Kidney capillary endothelial cell (primary cell): Measurements from ENCODE around the gene ERCC5.

ENCODE experiments used
- DNase-seq: peaks from one replicate; pipeline ENCODE4 v3.0.0-alpha.2; 2018; ENCODE audit warnings: low spot score

ERCC5 gene

DNA sequence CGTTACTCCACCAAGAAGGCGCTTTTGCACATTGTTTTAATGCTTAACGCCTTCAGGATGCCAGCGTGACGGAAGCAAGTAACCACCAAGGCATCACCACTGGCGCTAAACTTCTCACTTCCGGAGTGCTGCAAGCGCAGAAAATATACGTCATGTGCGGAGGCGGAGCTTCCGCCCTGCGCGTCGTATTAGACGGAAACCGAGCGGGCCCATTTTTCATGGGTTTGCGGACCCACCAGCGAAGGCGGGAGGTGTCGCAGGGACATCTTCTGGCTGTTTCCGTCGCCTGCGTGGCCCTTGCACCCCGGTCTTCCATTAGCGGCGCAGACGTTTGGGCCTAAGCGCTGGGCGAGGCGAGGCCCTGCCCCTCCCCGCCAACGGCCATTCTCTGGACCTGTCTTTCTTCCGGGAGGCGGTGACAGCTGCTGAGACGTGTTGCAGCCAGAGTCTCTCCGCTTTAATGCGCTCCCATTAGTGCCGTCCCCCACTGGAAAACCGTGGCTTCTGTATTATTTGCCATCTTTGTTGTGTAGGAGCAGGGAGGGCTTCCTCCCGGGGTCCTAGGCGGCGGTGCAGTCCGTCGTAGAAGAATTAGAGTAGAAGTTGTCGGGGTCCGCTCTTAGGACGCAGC is at the start of gene ERCC5:
Gene ERCC5, plus strand, starts transcription at position 403 of the 631 bp plus-strand sequence. CDS start 235 bp downstream, outside the sequence.
- peak; percentile 87 for DNase-seq

DNA sequence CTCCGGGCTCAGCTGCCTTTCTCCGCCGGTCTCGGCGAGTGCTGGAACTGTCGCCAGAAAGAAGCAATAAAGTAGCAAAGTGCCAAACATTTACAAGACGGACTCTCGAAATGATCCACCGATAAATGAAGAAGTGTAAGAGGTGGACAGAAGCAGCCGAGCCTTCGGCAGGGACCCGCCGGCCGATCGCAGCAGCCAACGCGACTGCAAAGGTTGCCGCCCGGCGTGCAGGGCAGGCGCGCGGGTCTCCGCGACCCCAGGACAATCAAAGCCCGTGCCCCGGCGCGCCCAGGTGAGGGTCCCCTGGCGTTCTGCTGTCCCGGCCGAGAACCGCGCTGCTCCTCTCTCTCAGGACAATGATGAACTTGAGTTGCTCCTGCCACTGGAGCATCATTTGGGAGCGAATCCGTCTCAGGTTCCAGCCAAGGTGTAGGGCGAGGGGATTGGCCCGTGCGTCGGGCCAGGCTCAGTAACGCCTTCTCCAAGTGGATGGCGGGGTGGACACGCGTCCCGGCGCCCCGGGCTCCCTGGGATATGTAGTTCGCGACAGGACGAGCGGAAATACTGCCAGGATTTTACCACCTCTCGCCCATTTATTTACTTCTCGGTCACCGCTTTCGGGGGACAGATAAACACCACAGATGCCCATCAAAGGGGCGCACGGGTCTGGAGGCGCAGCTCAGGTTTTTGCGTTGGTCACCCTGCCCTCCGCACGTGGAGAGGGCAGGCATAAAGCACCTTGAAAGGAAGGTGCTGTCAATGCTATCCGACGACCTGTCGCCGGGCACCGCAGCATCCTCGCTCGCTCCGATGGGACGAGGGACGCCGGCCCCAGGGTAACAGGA is 47.0 kb upstream of the ERCC5 start, which contains the start of the genes BIVM and POGLUT2:
Gene BIVM, plus strand, starts transcription at position 539 of the 845 bp plus-strand sequence. CDS start 8,149 bp downstream, outside the sequence.
Gene POGLUT2, minus strand, starts transcription at position 396 of the 845 bp plus-strand sequence. Its CDS starts 306 bp downstream, at position 90.
- peak; percentile 89 for DNase-seq

DNA sequence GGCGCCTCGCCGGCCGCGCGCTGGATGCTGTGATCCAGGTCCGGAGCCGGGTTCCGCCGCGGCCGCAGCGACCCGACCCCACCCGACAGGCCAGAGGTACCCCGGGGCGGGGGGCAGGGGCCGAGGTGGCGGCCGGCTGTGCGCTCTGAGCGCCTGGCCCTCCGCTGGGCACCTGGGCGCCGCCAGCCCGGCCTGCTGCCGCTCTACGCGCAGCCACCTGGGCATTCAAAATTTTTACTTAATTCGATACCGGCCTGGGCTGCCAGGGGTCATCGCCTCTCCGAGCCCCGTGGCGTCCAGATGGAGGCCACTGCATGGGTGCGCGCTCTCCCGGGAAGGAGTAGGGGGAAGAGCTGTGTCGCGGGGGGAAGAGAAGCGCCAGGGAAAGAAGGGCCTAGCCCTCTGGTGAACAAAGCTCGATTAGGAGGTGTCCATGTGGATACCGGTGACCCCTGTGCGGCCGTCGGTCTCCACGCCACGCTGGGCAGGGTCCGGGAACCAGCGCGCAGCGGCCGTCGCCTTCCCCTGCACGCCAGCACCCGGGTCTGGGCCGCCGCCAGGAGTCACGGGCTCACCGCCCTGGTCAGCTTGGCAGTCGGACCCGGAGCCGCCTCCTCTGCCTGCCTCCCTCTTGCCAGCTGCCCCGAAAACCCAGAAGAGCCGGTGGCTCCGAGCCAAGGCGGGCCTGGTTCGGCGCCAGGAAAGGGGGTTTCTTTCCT is 46.2 kb upstream of the ERCC5 start:
- no peak for DNase-seq

DNA sequence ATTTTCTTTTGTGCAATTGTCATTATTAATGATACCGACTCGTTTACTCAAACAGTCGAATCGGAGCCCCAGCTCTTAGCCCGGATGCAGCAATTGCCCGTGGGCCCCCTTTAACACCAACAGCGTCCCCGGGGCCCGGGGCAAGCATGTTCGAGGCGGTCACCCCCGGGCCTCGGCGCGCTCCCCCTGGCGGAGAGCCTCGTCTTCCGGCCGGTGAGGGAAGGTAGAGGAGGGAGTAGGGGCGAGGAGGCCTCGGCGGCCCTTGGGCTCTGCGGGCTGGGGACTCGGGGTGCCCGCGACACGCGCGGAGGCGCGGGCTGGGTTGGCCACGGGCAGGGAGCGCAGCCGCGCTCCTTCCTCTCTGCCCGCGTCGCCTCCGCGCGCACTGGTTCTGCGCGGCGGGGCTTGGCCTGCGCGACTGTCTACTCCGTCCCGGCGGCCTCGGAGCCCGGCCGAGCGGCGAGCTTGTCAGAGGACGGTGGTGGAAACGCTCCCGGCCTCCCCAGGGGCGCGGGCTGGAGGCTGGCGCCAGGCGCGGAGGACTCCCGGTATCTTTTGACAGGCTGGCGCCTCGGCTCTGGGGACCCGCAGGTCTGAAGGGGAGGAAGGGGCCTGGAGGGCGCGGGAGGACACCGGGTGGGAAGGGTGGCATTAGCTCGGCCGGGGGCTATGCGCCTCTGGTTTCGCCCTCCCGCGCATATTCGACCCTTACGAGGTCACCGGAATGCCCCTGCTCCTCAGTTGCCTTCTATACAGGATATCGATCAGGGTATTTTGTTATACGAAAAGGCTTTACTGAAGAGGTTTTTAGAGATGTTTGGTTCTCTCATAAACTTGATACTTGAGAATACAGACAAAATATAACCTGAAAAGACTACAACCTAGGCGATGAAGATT is 45.4 kb upstream of the ERCC5 start:
- DNase-seq, result peak; percentile 65

DNA sequence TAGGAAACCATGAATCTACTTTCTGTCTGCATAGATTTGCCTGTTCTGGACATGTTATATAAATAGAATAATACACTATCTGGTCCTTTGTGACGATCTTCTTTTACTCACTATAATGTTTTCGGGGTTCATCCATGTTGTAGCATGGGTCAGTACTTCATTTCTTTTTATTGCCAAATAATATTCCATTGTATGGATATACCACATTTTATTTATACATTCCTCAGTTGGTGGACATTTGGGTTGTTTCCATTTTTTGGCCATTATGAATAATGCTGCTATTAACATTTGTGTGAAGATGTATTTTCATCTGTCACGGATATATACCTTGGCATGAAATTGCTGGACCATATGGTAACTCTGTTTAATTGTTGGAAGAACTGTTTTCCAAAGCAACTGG is 40.2 kb upstream of the ERCC5 start:
- no peak for DNase-seq

DNA sequence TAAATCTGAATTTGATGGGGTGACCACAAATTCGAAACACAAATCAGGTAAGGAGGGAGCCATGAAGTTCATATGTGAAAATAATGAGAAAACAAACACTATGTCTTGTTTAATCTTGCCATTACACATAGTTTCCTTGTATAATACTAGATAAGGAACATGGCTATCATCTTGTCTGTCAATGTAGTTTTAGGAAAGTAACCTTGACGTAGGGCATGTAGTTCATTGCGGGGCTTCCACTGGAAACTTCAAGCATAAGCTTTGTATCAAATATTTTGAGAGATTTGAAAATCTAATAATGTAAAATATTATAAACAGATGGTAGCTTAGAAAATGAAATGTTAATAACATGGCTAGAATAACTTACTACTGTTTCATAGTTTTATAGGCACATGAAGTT is 38.1 kb upstream of the ERCC5 start:
- DNase-seq, result no peak

DNA sequence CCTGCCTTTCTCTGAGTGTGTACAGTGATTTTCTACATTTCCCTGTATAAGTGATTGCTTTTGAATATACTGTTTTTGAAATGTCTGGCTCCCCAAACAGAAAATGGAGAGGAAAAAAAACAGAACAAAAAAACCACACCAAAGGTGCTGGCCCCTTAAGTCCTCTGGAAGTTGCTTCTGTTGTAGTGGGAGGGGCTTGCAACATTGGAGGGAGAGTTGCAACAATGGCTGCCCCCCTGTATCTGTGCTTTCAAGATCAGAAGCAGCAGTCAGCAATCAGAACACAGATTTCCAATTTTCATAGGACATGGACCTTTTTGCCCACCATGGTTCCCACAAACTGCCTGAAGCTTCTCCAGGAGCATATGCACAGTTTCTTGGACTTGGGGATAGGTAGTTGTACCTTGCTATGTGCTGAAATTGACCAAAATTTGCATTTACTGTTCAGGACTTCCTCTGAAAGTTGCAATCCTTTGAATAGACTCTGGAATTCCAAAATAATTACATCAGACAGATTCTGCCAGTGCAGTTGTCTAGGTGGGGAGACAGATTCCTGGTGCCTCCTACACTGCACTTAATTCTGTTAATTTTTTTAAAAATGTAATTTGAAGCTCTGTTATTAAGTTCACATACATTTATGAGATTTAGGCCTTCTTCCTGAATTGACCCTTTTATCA is 33.1 kb upstream of the ERCC5 start:
- no peak for DNase-seq

DNA sequence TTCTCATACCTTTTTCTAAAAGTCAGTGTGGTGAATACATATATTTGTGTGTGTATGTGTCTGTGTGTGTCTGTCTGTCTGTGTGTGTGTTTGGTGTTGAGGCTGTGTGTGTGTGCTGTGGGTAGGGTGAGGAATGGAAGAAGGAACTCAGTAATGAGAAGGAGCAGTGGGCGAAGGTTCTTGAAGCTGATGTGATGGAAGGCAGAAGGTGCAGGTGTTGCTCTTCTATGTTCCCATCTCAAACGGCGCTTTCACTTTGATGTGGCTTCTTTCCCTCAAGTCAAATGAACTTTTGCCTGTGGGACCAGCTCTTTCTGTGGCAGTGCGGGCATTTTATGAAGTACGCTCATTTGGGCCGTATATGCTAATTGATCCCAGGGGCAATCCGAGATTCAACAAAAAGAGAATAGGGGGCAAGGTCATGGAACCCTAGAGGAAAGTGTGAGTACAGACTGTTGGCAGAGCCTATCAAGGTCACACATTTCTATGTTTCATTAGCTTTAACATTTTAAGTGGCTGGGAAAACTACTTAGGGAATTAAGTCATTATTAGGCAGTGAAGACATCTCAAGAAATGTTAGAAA is 31.7 kb upstream of the ERCC5 start:
- no peak for DNase-seq

DNA sequence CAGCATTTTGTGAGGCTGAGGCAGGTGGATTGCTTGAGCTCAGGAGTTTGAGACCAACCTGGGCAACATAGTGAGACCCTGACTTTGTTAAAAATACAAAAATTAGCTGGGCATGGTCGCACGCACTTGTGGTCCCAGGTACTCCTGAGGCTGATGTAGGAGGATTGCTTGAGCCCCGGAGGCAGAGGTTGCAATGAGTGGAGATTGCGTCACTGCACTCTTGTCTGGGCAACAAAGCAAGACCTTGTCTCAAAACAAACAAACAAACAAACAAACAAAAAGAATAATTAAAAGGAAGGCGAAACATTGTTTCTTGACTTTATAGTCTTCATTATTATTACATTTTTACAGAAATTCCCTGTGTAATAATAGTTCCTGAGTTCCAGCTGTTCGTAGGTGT is 31.0 kb upstream of the ERCC5 start:
- DNase-seq, result no peak

DNA sequence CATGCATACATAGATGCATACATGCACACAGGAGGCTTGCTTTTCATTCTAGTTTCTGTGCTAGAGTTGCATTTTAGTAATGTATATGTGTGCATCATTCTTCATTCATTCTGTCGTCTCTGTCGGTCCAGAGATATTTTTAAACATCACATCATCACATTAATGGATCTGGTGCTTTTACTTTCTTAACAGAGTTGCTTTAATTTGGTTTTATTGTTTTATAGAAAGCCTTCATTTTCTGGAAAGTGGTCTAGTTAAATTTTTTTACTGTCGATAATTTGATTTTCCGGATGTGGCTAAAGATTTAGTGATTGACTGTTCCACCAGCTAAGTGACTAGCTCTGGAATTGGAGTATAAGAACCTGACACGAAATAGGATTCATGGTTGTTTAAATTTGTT is 30.0 kb upstream of the ERCC5 start:
- no peak for DNase-seq

DNA sequence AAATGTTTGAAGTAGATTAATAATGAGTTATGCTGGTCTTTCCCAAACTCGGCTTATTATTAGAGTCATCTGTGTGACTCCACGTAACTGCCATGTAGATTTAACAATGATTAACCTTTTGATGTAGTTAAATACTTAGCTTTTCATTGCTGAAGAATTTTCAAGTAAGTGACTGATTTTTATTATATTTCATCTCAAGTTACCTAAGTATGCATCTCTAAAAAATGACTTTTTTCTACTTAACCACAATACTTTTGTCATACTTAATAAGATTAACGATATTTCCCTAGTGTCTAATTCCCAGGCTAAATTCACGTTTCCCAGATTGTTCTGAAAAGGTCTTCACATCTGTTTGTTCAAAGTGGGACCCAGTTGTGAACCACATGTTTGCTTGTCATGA is 29.1 kb upstream of the ERCC5 start:
- DNase-seq, result no peak

DNA sequence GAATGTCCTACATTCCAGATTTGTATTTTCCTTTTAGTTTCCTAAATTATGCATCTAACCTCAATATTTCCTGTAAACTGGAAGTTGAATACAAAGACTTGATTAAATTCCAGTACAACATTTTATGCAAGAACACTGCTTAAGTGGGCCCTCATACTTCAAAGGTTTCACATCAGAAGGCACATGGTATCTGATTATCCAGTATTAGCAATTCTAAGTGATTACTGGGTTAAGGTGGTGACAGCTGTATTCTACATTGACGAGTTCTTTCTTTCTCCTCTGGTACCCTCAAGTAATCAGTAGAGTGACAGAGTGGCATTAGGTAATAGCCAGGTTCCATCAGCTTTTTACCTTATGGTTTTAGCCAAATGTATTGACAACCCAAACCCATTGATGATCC is 28.6 kb upstream of the ERCC5 start:
- DNase-seq, result no peak

DNA sequence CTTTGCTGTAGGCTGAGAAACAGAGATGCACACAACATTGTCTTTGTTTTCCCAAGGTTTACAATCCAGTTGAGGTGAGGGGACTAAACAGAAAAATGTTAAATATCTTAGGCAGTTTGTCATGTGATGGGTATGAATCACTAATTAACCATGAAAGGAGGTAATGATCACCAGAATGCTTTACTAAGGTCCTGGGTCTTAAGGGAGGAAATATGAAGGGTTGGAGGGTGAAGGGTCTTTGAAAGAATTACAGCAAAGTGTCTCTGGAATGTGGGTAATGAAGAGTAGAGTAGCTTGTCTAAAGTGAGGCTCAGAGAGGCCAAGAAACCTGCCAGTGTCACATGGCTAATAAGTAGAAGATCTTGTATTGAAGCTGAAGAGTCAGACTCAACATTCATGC is 27.9 kb upstream of the ERCC5 start:
- no peak for DNase-seq

DNA sequence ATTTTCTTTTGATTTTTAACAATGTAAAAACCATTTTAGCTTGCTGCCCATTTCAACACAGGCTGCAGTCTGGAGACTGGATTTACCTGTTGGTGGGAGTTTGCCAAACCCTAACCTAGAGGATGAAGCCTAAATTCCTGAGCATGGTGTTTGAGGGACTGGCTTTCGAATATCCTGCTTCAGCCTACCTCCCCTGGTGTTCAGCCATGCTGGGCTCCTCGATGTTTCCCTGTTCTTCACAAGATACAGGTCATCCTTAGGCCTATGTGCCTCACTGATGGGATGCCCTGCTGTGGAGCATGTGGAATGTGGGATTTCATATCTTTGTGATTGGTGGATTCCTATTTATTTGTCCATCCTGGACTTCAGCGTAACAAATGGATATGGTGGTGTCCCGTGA is 20.4 kb upstream of the ERCC5 start:
- DNase-seq, result no peak

DNA sequence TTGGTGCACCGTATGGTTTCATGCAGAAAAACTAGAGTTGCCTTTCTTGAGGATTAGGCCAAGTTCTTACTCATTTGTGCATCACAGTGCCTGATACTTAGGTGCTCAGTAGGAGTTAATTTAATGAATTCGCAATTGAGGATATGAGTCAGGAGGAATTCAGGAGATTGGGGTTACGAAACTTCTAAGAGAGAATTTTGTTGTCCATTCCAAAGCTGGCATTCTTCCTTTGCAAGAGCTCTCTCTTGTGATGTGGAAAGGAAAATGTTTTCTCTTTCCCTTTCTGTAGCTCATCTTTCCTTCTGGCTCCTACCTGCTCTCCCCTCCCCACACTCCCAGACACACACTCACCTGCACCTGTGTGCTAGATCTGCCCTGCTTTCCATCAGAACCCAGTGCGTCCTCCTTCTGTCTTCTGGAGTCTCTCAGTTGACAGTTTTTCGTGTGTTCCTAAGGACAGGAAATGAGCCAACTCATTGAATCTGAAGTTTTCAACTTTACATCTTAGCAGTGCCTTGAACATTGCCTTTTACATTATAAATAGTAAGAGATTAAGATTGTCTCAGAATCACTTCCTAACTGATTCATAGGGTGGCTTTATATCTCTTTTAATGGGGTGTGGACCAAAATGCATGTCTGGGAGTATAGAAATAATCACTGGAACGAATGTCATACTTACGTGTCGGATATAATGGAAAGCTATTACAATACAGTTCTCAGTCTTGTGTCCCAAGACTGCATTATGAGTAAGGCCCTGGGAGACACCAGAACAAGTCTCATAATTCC is 19.7 kb upstream of the ERCC5 start:
- peak; percentile 80 for DNase-seq

DNA sequence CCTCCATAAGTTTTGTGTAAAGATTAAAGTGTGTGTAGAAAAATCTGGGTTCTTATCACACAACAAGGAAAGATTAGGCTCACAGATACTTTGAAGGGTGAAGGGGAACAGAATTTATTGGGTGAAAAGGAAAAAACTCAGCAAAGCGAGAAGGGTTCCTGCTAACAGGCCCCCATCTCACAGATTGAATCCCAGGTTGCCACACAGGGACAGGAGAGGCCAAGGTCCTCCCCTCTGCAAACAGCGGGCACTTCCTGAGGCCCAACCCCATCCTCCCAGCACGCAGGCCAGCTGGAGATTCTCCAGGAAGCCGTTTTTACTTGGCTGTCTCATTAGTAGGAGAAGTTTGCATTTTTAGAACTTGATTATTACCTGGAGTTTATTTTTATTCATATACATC is 15.2 kb upstream of the ERCC5 start:
- no peak for DNase-seq

DNA sequence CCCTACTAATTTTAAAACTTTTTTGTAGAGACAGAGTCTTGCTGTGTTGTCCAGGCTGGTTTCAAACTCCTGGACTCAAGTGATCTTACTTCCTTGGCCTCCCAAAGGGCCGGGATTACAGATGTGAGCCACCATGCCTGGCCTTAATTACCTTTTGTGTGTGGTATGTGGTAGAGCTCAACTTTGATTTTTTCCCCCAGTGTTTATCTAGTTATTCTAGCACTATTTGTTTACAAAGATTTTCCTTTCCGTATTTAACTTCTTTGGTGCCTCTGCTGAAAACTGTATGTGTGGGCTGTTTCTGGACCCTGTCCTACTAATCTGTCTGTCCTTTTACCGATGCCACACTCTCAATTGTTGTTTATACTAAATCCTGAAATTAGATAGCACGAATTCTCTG is 9.4 kb upstream of the ERCC5 start:
- no peak for DNase-seq

DNA sequence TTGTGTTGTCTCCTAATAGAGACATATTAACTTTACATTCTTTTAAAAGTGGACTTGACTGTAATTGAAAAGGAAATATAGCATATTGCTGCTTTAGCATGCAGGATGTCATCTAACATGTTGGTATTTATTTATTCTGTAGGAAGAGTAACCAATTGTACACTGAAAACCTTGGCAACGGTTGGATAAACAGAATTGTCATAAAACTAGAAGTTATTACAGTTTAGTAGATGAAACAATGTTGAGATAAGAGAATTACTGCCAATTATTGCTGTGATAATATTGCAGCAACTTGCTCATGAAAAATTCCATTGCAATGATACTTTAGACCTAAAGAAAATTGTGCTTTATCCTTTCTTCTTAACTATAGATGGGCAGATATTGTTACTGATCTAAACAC is 7.6 kb upstream of the ERCC5 start:
- no peak for DNase-seq

DNA sequence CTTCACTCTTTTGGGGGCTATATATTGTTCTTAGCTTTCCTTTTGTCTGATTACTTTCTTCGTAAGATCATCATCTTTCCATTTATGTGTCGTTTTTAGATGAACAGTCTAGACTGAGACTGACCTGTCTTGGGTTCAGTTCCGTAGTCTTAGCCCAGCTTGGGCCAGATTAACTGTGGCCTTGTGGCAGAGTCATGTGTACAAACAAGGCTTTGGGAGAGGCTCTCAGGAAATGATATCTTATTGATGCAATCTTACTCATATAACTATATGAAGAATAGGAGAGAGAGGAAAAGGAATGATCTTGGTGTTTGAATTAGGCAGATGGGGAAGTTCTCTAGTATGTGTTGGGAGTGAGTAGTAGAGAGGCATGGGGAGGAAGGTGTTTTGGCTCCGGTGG is 6.8 kb upstream of the ERCC5 start:
- no peak for DNase-seq

DNA sequence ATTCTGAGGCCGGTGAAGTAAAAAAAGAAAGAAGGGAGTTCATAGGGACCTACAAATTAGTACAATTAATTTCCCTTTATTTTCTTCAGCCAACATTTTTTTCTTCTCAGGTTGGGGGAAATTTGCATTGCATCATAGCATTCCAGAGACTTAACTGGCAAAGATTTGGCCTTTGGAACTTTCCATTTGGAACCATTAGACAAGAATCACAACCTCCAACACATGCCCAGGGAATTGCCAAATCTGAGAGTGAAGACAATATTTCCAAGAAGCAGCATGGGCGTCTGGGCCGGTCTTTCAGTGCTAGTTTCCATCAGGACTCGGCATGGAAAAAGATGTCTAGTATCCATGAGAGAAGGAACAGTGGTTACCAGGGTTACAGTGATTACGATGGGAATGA is 6.4 kb upstream of the ERCC5 start:
- no peak for DNase-seq
